ENCODE data around the gene G6PC2. TPM values are rescaled to one million over a fixed set of nuclear protein-coding genes. Genes with fewer than 3 reads are reported as not detected.

Gene G6PC2
- total RNA-seq, 1 donor from 2014 or later, result not detected

GRCh38 chr2:168955321-168955720 is 54.2 kb downstream of the G6PC2 start:
- no peak overlapping the region for H3K4me2 ChIP-seq (ENCODE audit: low read length)
- peaks cover 4% of the 10 kb centered on the region for H3K9me3 Mint-ChIP-seq (ENCODE audit: unreplicated experiment)
- no peak overlapping the region for H2AFZ ChIP-seq (ENCODE audit: low read depth, low read length)
- H3K27ac ChIP-seq (ENCODE audit: low read depth, low read length), result no peak overlapping the region
- H3K9me3 ChIP-seq (ENCODE audit: insufficient read depth, low read depth, low read length), result no peaks in the 10 kb centered on the region
- H3K4me1 ChIP-seq (ENCODE audit: insufficient read depth, low read length), result no peaks in the 10 kb centered on the region
- H4K20me1 ChIP-seq (ENCODE audit: insufficient read depth, low read length), result no peaks in the 10 kb centered on the region
- no peaks in the 10 kb centered on the region for H3K36me3 Mint-ChIP-seq (ENCODE audit: low read depth, unreplicated experiment)
- no peak overlapping the region for H3K4me3 ChIP-seq (ENCODE audit: insufficient read depth, low read depth, low read length)
- no peaks in the 10 kb centered on the region for H3K4me1 Mint-ChIP-seq (ENCODE audit: low read depth, unreplicated experiment)
- FAIRE-seq (no peak), DNase-seq (ENCODE audit: low read depth) (no peak)
- H3K27me3 ChIP-seq (ENCODE audit: insufficient read depth, low read length), result no peaks in the 10 kb centered on the region
- H3K79me2 ChIP-seq (ENCODE audit: insufficient read depth, low read length), result no peaks in the 10 kb centered on the region
- H3K27me3 Mint-ChIP-seq (ENCODE audit: low read depth, unreplicated experiment), result no peaks in the 10 kb centered on the region
- no peaks in the 10 kb centered on the region for H3K36me3 ChIP-seq (ENCODE audit: insufficient read depth, low read length)
- H3K9ac ChIP-seq (ENCODE audit: low read length), result no peak overlapping the region
- TF ChIP-seq EZH2 (IDR thresholded peaks at IDR 0.05; ENCODE audit: insufficient read depth, low read length) (no peak), CTCF (IDR thresholded peaks at IDR 0.05; ENCODE audit: insufficient read depth, low read depth, low read length) (no peak)
- no peak overlapping the region for H3K27ac Mint-ChIP-seq (ENCODE audit: unreplicated experiment)
- no peak overlapping the region for H3K4me3 Mint-ChIP-seq (ENCODE audit: unreplicated experiment)

- DNase-seq (ENCODE audit: low read depth) (no peak), FAIRE-seq (no peak)
- peaks cover 4% of the 10 kb centered on the region for H3K9me3 Mint-ChIP-seq (ENCODE audit: unreplicated experiment)
- no peaks in the 10 kb centered on the region for H3K9me3 ChIP-seq (ENCODE audit: insufficient read depth, low read depth, low read length)
- H3K36me3 ChIP-seq (ENCODE audit: insufficient read depth, low read length), result no peaks in the 10 kb centered on the region
- no peaks in the 10 kb centered on the region for H3K27me3 Mint-ChIP-seq (ENCODE audit: low read depth, unreplicated experiment)
- H3K4me3 ChIP-seq (ENCODE audit: insufficient read depth, low read depth, low read length), result no peak overlapping the region
- no peak overlapping the region for H2AFZ ChIP-seq (ENCODE audit: low read depth, low read length)
- H3K27ac Mint-ChIP-seq (ENCODE audit: unreplicated experiment), result no peak overlapping the region
- no peaks in the 10 kb centered on the region for H3K4me1 Mint-ChIP-seq (ENCODE audit: low read depth, unreplicated experiment)
- H3K27me3 ChIP-seq (ENCODE audit: insufficient read depth, low read length), result no peaks in the 10 kb centered on the region
- no peak overlapping the region for H3K4me2 ChIP-seq (ENCODE audit: low read length)
- H3K27ac ChIP-seq (ENCODE audit: low read depth, low read length), result no peak overlapping the region
- H3K9ac ChIP-seq (ENCODE audit: low read length), result no peak overlapping the region
- no peak overlapping the region for H3K4me3 Mint-ChIP-seq (ENCODE audit: unreplicated experiment)
- H4K20me1 ChIP-seq (ENCODE audit: insufficient read depth, low read length), result no peaks in the 10 kb centered on the region
- no peaks in the 10 kb centered on the region for H3K4me1 ChIP-seq (ENCODE audit: insufficient read depth, low read length)
- no peaks in the 10 kb centered on the region for H3K36me3 Mint-ChIP-seq (ENCODE audit: low read depth, unreplicated experiment)
- no peak for TF ChIP-seq EZH2 (IDR thresholded peaks at IDR 0.05; ENCODE audit: insufficient read depth, low read length)
- no peak for TF ChIP-seq CTCF (IDR thresholded peaks at IDR 0.05; ENCODE audit: insufficient read depth, low read depth, low read length)
- H3K79me2 ChIP-seq (ENCODE audit: insufficient read depth, low read length), result no peaks in the 10 kb centered on the region
Measured at GRCh38 chr2:168956392-168956791, 55.3 kb downstream of the G6PC2 start.

Other genes with a start within 250 kb of the G6PC2 start
- not detected in 2 replicates for gene NOSTRIN, start 98.7 kb upstream of the G6PC2 start, total RNA-seq
- gene SPC25, start 10.9 kb upstream of the G6PC2 start, total RNA-seq, result 0.60 and 1.6 TPM in 2 replicates
- 0.02 TPM in 1 of 2 replicates, not detected in the other for gene ABCB11, start 130.0 kb downstream of the G6PC2 start, total RNA-seq
- gene DHRS9, start 168.3 kb downstream of the G6PC2 start, total RNA-seq, result not detected in 2 replicates

All from astrocyte (in vitro differentiated cells and primary cell).